OCI-LY3 (cell line): ENCODE measurements around the gene SYT1.

ENCODE experiments used
- CTCF ChIP-seq: fragments of 200-600, 300-600 bp; sonication (generic); IDR thresholded peaks from 2 replicates; pipeline ENCODE4 v1.5.1; 2014; ENCODE audit warnings: antibody characterized with exemption, low read length, low read depth
- EZH2phosphoT487 ChIP-seq: fragments of 200-600 bp; shearing (Covaris generic); IDR thresholded peaks from 2 replicates; pipeline ENCODE4 v1.6.1; 2018; ENCODE audit warnings: antibody characterized with exemption, mixed run types, low read depth

GRCh38 chr12:79055926-79056674 is 191.5 kb downstream of the SYT1 start:
- TF ChIP-seq CTCF: no peak
- TF ChIP-seq EZH2phosphoT487: no peak
